ENCODE measurements around the gene FCHSD2. TPM values are rescaled to one million over a fixed set of nuclear protein-coding genes. Genes with fewer than 3 reads are reported as not detected.

Gene FCHSD2
- total RNA-seq, 1 donor = 34.0 TPM

- peaks cover 81% of the 10 kb centered on the region for H3K79me2 ChIP-seq (ENCODE audit: insufficient read depth, low read length)
- no peak for TF ChIP-seq CTCF (IDR thresholded peaks at IDR 0.05; ENCODE audit: extremely low read depth, low read depth, low read length)
- no peak overlapping the region for H3K4me2 ChIP-seq (ENCODE audit: insufficient read depth, low read length)
Measured at GRCh38 chr11:73121692-73122091, 20.4 kb downstream of the FCHSD2 start.

DNA sequence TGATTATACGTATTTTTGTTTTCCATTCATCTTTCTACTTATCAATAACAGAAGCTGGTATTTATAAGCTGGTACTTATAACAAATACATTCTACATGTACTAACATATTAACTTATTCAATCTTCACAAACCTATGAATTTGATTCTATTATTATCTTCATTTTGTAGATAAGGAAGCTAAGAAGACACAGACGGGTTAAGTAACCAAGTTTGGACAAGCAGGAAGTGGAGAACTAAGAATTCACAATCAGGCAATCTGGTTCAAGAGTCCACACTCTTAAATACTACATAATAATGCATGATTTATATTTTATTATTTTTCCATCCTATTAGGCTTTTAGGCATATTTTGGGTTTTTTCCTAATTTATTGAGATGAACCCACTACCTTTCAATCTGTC, 25.0 kb downstream of the FCHSD2 start:
- H3K4me1 ChIP-seq (ENCODE audit: insufficient read depth, low read length) = no peaks in the 10 kb centered on the region
- no peak for TF ChIP-seq CTCF (IDR thresholded peaks at IDR 0.05; ENCODE audit: extremely low read depth, low read depth, low read length)

More at GRCh38 chr11:73121692-73122091, 20.4 kb downstream of the FCHSD2 start:
- H3K4me3 ChIP-seq (ENCODE audit: insufficient read depth, low read length) = no peak overlapping the region
- H3K27me3 ChIP-seq (ENCODE audit: insufficient read depth, low read length) = no peaks in the 10 kb centered on the region
- no peak overlapping the region for H2AFZ ChIP-seq (ENCODE audit: low read length)
- H3K9me3 ChIP-seq (ENCODE audit: low read depth, low read length) = no peaks in the 10 kb centered on the region
- no peak overlapping the region for H3K27ac ChIP-seq (ENCODE audit: low read depth, low read length)
- H3K4me1 ChIP-seq (ENCODE audit: insufficient read depth, low read length) = no peaks in the 10 kb centered on the region
- no peak for DNase-seq (ENCODE audit: insufficient read length, low spot score, missing footprints)
- H3K36me3 ChIP-seq (ENCODE audit: insufficient read depth, low read length) = peaks cover 18% of the 10 kb centered on the region
- peaks cover 41% of the 10 kb centered on the region for H4K20me1 ChIP-seq (ENCODE audit: insufficient read depth, low read length)

DNA sequence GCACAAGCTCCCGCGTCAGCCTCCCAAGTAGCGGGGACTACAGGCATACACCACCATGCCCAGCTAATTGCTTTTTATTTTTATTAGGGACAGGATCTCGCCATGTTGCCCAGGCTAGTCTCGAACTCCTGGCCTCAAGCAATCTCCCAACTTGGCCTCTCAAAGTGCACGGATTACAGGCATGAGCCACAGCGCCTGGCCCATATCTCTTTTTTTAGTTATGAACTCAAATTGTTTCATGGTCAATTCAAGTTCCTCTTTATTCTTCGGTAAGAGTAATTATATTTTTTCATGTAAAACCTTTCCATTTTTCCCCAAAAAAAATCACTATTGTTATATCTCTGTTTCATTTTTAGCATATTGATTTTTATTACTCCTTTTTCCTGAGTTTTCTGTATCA, 25.5 kb downstream of the FCHSD2 start:
- no peak overlapping the region for H2AFZ ChIP-seq (ENCODE audit: low read length)
- peaks cover 12% of the 10 kb centered on the region for H3K36me3 ChIP-seq (ENCODE audit: insufficient read depth, low read length)
- no peak overlapping the region for H3K27ac ChIP-seq (ENCODE audit: low read depth, low read length)
- peaks cover 32% of the 10 kb centered on the region for H4K20me1 ChIP-seq (ENCODE audit: insufficient read depth, low read length)
- no peaks in the 10 kb centered on the region for H3K9me3 ChIP-seq (ENCODE audit: low read depth, low read length)
- DNase-seq (ENCODE audit: insufficient read length, low spot score, missing footprints) = no peak
- no peak overlapping the region for H3K4me3 ChIP-seq (ENCODE audit: insufficient read depth, low read length)
- no peak for TF ChIP-seq CTCF (IDR thresholded peaks at IDR 0.05; ENCODE audit: extremely low read depth, low read depth, low read length)
- H3K4me1 ChIP-seq (ENCODE audit: insufficient read depth, low read length) = no peaks in the 10 kb centered on the region
- no peaks in the 10 kb centered on the region for H3K27me3 ChIP-seq (ENCODE audit: insufficient read depth, low read length)
- H3K4me2 ChIP-seq (ENCODE audit: insufficient read depth, low read length) = no peak overlapping the region
- H3K79me2 ChIP-seq (ENCODE audit: insufficient read depth, low read length) = peaks cover 57% of the 10 kb centered on the region

More for the DNA sequence above, 25.0 kb downstream of the FCHSD2 start:
- Histone ChIP-seq H3K9me3 (ENCODE audit: low read depth, low read length) (no peaks in the 10 kb centered on the region), H2AFZ (ENCODE audit: low read length) (no peak overlapping the region), H3K27me3 (ENCODE audit: insufficient read depth, low read length) (no peaks in the 10 kb centered on the region), H3K4me3 (ENCODE audit: insufficient read depth, low read length) (no peak overlapping the region), H3K36me3 (ENCODE audit: insufficient read depth, low read length) (peaks cover 12% of the 10 kb centered on the region), H4K20me1 (ENCODE audit: insufficient read depth, low read length) (peaks cover 33% of the 10 kb centered on the region), H3K27ac (ENCODE audit: low read depth, low read length) (no peak overlapping the region), H3K79me2 (ENCODE audit: insufficient read depth, low read length) (peaks cover 61% of the 10 kb centered on the region), H3K4me2 (ENCODE audit: insufficient read depth, low read length) (no peak overlapping the region)
- no peak for DNase-seq (ENCODE audit: insufficient read length, low spot score, missing footprints)

DNA sequence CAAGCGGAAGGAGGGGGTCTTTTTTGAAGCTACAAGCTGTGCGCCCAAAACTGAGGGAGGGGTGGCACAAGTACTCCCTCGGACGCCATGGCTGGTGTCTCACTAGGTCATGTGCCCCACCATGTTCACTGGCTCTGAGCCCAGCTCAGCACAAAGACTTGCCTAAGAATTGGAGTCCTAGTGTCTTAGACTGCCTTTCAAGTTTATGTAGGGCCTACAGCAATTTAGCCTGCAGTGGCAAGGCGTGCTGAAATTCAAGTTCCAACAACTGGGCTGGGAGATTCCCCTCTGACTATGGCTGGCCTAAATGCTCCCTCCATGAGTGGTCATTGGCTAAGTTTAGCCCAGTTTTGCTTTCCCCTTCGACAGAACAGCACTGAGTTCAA, 27.3 kb downstream of the FCHSD2 start:
- Histone ChIP-seq H3K79me2 (ENCODE audit: insufficient read depth, low read length) (peaks cover 42% of the 10 kb centered on the region), H3K4me2 (ENCODE audit: insufficient read depth, low read length) (no peak overlapping the region), H3K27ac (ENCODE audit: low read depth, low read length) (no peak overlapping the region), H3K4me3 (ENCODE audit: insufficient read depth, low read length) (no peak overlapping the region), H3K36me3 (ENCODE audit: insufficient read depth, low read length) (peaks cover 8% of the 10 kb centered on the region), H2AFZ (ENCODE audit: low read length) (no peak overlapping the region), H4K20me1 (ENCODE audit: insufficient read depth, low read length) (peaks cover 23% of the 10 kb centered on the region), H3K27me3 (ENCODE audit: insufficient read depth, low read length) (no peaks in the 10 kb centered on the region), H3K4me1 (ENCODE audit: insufficient read depth, low read length) (no peaks in the 10 kb centered on the region), H3K9me3 (ENCODE audit: low read depth, low read length) (no peaks in the 10 kb centered on the region)
- TF ChIP-seq CTCF (IDR thresholded peaks at IDR 0.05; ENCODE audit: extremely low read depth, low read depth, low read length) = no peak
- DNase-seq (ENCODE audit: insufficient read length, low spot score, missing footprints) = no peak
